ENCODE results near the gene VEGFB. TPM values are rescaled to one million over a fixed set of nuclear protein-coding genes. Genes with fewer than 3 reads are reported as not detected.
A peak's percentile ranks its signal among the peaks of the same experiment; 100 is the strongest.

The VEGFB gene
- total and polyA plus RNA-seq, 8 donors, result 72.9 to 132 (median 86.6) TPM

GRCh38 chr11:64226507-64227051 is 7.8 kb upstream of the VEGFB start:
- Histone ChIP-seq H3K9me3 (no peaks in the 10 kb centered on the region), H3K27ac (peak overlapping the region; percentile 80 to 86), H3K4me3 (peak overlapping the region; percentile 72 to 75), H3K36me3 (peaks cover 0 to 31% of the 10 kb centered on the region in 2 donors), H3K27me3 (no peaks in the 10 kb centered on the region), H3K4me1 (peaks cover 34 to 60% of the 10 kb centered on the region in 2 donors)
- DNase-seq, result peak in 3 of 4 donors; percentile 27 to 88 (median 76)
- intact Hi-C loops (cut with DNase I), result no loop called here
- no peak for TF ChIP-seq CTCF (IDR thresholded peaks at IDR 0.05)
- ATAC-seq, result peak; percentile 53

- Histone ChIP-seq H3K36me3 (peaks cover 0 to 23% of the 10 kb centered on the region in 2 donors), H3K9me3 (no peaks in the 10 kb centered on the region), H3K4me3 (peak overlapping the region; percentile 72 to 75), H3K27me3 (no peaks in the 10 kb centered on the region), H3K4me1 (peaks cover 34 to 68% of the 10 kb centered on the region in 2 donors), H3K27ac (peak overlapping the region in 1 of 2 donors; percentile 86)
- TF ChIP-seq CTCF (IDR thresholded peaks at IDR 0.05), result no peak
- DNase-seq (peak in 1 of 4 donors; percentile 50), ATAC-seq (no peak)
- intact Hi-C loops (cut with DNase I), result no loop called here
These were observed 6.9 kb upstream of the VEGFB start for GRCh38 chr11:64227405-64227956.

GRCh38 chr11:64229090-64229743 is 5.2 kb upstream of the VEGFB start:
- no peak for TF ChIP-seq CTCF (IDR thresholded peaks at IDR 0.05)
- peaks cover 43 to 77% of the 10 kb centered on the region in 2 donors for H3K4me1 ChIP-seq
- H3K27me3 ChIP-seq, result peaks cover 0 to 4% of the 10 kb centered on the region in 2 donors
- H3K27ac ChIP-seq, result peak overlapping the region; percentile 91
- peak in 1 of 4 donors; percentile 76 for DNase-seq
- peaks cover 0 to 5% of the 10 kb centered on the region in 2 donors for H3K36me3 ChIP-seq
- intact Hi-C loops (cut with DNase I), result no loop called here
- no peaks in the 10 kb centered on the region for H3K9me3 ChIP-seq
- no peak for ATAC-seq
- H3K4me3 ChIP-seq, result no peak overlapping the region

GRCh38 chr11:64229744-64230170 is 4.6 kb upstream of the VEGFB start:
- ATAC-seq, result no peak
- intact Hi-C loops (cut with DNase I), result no loop called here
- Histone ChIP-seq H3K4me3 (peak overlapping the region; percentile 81 to 84), H3K9me3 (no peaks in the 10 kb centered on the region), H3K27ac (peak overlapping the region; percentile 91), H3K36me3 (no peaks in the 10 kb centered on the region), H3K27me3 (peaks cover 0 to 4% of the 10 kb centered on the region in 2 donors), H3K4me1 (peaks cover 43 to 73% of the 10 kb centered on the region in 2 donors)
- TF ChIP-seq CTCF (IDR thresholded peaks at IDR 0.05), result no peak
- DNase-seq, result peak in 1 of 4 donors; percentile 39
